ENCODE data around the gene PCDHA1. TPM values are rescaled to one million over a fixed set of nuclear protein-coding genes. Genes with fewer than 3 reads are reported as not detected.
"Not testable (repeated sequence)": the region's sequence is repeated elsewhere in the genome, so short reads cannot be mapped to it uniquely, and the experiment has no call there.

Gene PCDHA1
- total RNA-seq, 1 experiment from 2014 or later = not detected

- intact Hi-C loops (cut with micrococcal nuclease; ENCODE audit: unreplicated experiment) = no loop called here
- no peak for DNase-seq
- ChIA-PET POLR2A (no interaction called here), CTCF (no interaction called here)
- TF ChIP-seq, protein P1, sequence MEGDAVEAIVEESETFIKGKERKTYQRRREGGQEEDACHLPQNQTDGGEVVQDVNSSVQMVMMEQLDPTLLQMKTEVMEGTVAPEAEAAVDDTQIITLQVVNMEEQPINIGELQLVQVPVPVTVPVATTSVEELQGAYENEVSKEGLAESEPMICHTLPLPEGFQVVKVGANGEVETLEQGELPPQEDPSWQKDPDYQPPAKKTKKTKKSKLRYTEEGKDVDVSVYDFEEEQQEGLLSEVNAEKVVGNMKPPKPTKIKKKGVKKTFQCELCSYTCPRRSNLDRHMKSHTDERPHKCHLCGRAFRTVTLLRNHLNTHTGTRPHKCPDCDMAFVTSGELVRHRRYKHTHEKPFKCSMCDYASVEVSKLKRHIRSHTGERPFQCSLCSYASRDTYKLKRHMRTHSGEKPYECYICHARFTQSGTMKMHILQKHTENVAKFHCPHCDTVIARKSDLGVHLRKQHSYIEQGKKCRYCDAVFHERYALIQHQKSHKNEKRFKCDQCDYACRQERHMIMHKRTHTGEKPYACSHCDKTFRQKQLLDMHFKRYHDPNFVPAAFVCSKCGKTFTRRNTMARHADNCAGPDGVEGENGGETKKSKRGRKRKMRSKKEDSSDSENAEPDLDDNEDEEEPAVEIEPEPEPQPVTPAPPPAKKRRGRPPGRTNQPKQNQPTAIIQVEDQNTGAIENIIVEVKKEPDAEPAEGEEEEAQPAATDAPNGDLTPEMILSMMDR (IDR thresholded peaks at IDR 0.05; ENCODE audit: insufficient read depth in 1 of 2, low read depth in 1 of 2, low read length in 1 of 2, severe bottlenecking in 1 of 2, unreplicated experiment in 1 of 2) = no peak
- Histone ChIP-seq H3K9me3 (no peaks in the 10 kb centered on the region), H3K27me3 (replicated peaks; ENCODE audit: control insufficient read depth, insufficient read depth, low read length) (no peaks in the 10 kb centered on the region), H3K36me3 (ENCODE audit: control insufficient read depth, insufficient read depth, low read length) (no peaks in the 10 kb centered on the region), H3K4me1 (no peaks in the 10 kb centered on the region), H3K4me3 (ENCODE audit: low read depth, low read length) (no peak overlapping the region)
- no peak overlapping the region for H3K27ac Mint-ChIP-seq (ENCODE audit: unreplicated experiment)
- no peaks in the 10 kb centered on the region for H3K36me3 Mint-ChIP-seq (ENCODE audit: insufficient read depth, unreplicated experiment)
- H3K27me3 Mint-ChIP-seq (ENCODE audit: insufficient read depth, unreplicated experiment) = no peaks in the 10 kb centered on the region
- no TSS peak for BruUV-seq (replicated peaks)
- H3K4me3 Mint-ChIP-seq (ENCODE audit: unreplicated experiment) = no peak overlapping the region
- no peaks in the 10 kb centered on the region for H3K4me1 Mint-ChIP-seq (ENCODE audit: low read depth, unreplicated experiment)
- H3K9me3 Mint-ChIP-seq (ENCODE audit: unreplicated experiment) = peaks cover 8% of the 10 kb centered on the region
These were observed 37.5 kb downstream of the PCDHA1 start for GRCh38 chr5:140823475-140823874.

GRCh38 chr5:140827704-140828361 lies 41.9 kb downstream of the PCDHA1 start, which contains the start of gene PCDHA6:
PCDHA6 (plus strand) TSS chr5:140827960; CDS start chr5:140828092, 132 bp downstream.
- Histone ChIP-seq H3K9me3 (no peaks in the 10 kb centered on the region; the same call in none of the 2 replicates), H3K4me1 (no peaks in the 10 kb centered on the region), H3K36me3 (ENCODE audit: control insufficient read depth, insufficient read depth, low read length) (no peaks in the 10 kb centered on the region), H3K27me3 (replicated peaks; ENCODE audit: control insufficient read depth, insufficient read depth, low read length) (no peaks in the 10 kb centered on the region), H3K4me3 (ENCODE audit: low read depth, low read length) (no peak within 1 kb of the TSS)
- ChIA-PET CTCF (no interaction called here), POLR2A (no interaction called here)
- Mint-ChIP-seq H3K36me3 (ENCODE audit: insufficient read depth, unreplicated experiment) (no peaks in the 10 kb centered on the region), H3K4me3 (ENCODE audit: unreplicated experiment) (no peak within 1 kb of the TSS), H3K4me1 (ENCODE audit: low read depth, unreplicated experiment) (no peaks in the 10 kb centered on the region), H3K9me3 (ENCODE audit: unreplicated experiment) (peaks cover 8% of the 10 kb centered on the region), H3K27me3 (ENCODE audit: insufficient read depth, unreplicated experiment) (no peaks in the 10 kb centered on the region), H3K27ac (ENCODE audit: unreplicated experiment) (no peak within 1 kb of the TSS)
- intact Hi-C loops (cut with micrococcal nuclease; ENCODE audit: unreplicated experiment) = no loop called here
- no TSS peak for BruUV-seq (replicated peaks)
- TF ChIP-seq, protein P1 (IDR thresholded peaks at IDR 0.05; ENCODE audit: insufficient read depth in 1 of 2, low read depth in 1 of 2, low read length in 1 of 2, severe bottlenecking in 1 of 2, unreplicated experiment in 1 of 2) = no peak
- DNase-seq = no peak

DNA sequence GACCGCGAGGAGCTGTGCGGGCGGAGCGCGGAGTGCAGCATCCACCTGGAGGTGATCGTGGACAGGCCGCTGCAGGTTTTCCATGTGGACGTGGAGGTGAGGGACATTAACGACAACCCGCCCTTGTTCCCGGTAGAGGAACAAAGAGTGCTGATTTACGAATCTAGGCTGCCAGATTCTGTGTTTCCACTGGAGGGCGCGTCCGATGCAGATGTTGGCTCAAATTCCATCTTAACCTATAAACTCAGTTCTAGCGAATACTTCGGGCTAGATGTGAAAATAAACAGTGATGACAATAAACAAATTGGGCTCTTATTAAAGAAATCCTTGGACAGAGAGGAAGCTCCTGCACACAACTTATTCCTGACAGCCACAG lies 42.4 kb downstream of the PCDHA1 start:
- H3K27me3 ChIP-seq (replicated peaks; ENCODE audit: control insufficient read depth, insufficient read depth, low read length) = no peaks in the 10 kb centered on the region
- no peaks in the 10 kb centered on the region for H3K4me1 ChIP-seq
- H3K4me3 ChIP-seq (ENCODE audit: low read depth, low read length) = no peak overlapping the region
- intact Hi-C loops (cut with micrococcal nuclease; ENCODE audit: unreplicated experiment) = no loop called here
- Mint-ChIP-seq H3K27me3 (ENCODE audit: insufficient read depth, unreplicated experiment) (no peaks in the 10 kb centered on the region), H3K4me1 (ENCODE audit: low read depth, unreplicated experiment) (no peaks in the 10 kb centered on the region), H3K36me3 (ENCODE audit: insufficient read depth, unreplicated experiment) (no peaks in the 10 kb centered on the region), H3K27ac (ENCODE audit: unreplicated experiment) (no peak overlapping the region), H3K9me3 (ENCODE audit: unreplicated experiment) (peaks cover 8% of the 10 kb centered on the region), H3K4me3 (ENCODE audit: unreplicated experiment) (no peak overlapping the region)
- DNase-seq = no peak
- CTCF ChIA-PET = no interaction called here
- H3K9me3 ChIP-seq = no peaks in the 10 kb centered on the region; the same call in none of the 2 replicates
- TF ChIP-seq, protein P1 (IDR thresholded peaks at IDR 0.05; ENCODE audit: insufficient read depth in 1 of 2, low read depth in 1 of 2, low read length in 1 of 2, severe bottlenecking in 1 of 2, unreplicated experiment in 1 of 2) = no peak
- BruUV-seq (replicated peaks) = no TSS peak
- no peaks in the 10 kb centered on the region for H3K36me3 ChIP-seq (ENCODE audit: control insufficient read depth, insufficient read depth, low read length)
- POLR2A ChIA-PET = no interaction called here

DNA sequence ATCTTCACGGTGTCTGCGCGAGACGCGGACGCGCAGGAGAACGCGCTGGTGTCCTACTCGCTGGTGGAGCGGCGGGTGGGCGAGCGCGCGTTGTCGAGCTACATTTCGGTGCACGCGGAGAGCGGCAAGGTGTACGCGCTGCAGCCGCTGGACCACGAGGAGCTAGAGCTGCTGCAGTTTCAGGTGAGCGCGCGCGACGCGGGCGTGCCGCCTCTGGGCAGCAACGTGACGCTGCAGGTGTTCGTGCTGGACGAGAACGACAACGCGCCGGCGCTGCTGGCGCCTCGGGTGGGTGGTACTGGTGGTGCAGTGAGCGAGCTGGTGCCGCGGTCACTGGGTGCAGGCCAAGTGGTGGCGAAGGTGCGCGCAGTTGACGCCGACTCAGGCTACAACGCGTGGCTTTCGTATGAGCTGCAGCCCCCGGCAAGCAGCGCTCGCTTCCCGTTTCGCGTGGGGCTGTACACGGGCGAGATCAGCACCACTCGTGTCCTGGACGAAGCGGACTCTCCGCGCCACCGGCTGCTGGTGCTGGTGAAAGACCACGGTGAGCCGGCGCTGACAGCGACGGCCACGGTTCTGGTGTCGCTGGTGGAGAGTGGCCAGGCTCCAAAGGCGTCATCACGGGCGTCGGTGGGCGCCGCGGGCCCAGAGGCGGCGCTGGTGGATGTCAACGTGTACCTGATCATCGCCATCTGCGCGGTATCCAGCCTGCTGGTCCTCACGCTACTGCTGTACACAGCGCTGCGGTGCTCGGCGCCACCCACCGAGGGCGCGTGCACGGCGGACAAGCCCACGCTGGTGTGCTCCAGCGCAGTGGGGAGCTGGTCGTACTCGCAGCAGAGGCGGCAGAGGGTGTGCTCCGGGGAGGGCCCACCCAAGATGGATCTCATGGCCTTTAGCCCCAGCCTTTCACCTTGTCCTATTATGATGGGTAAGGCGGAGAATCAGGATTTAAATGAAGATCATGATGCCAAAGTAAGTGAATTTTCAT lies 43.9 kb downstream of the PCDHA1 start:
- H3K27me3 ChIP-seq (replicated peaks; ENCODE audit: control insufficient read depth, insufficient read depth, low read length); H3K4me3 ChIP-seq (ENCODE audit: low read depth, low read length); H3K4me1 ChIP-seq; H3K9me3 Mint-ChIP-seq (ENCODE audit: unreplicated experiment); CTCF ChIA-PET; H3K4me3 Mint-ChIP-seq (ENCODE audit: unreplicated experiment); H3K27me3 Mint-ChIP-seq (ENCODE audit: insufficient read depth, unreplicated experiment); H3K36me3 Mint-ChIP-seq (ENCODE audit: insufficient read depth, unreplicated experiment); H3K27ac Mint-ChIP-seq (ENCODE audit: unreplicated experiment); H3K36me3 ChIP-seq (ENCODE audit: control insufficient read depth, insufficient read depth, low read length); intact Hi-C loops (cut with micrococcal nuclease; ENCODE audit: unreplicated experiment); H3K4me1 Mint-ChIP-seq (ENCODE audit: low read depth, unreplicated experiment); DNase-seq; H3K9me3 ChIP-seq; BruUV-seq (replicated peaks); POLR2A ChIA-PET: not testable (repeated sequence)

All from Caco-2 (cell line).